Measurements from ENCODE around the gene RPGR.

DNA sequence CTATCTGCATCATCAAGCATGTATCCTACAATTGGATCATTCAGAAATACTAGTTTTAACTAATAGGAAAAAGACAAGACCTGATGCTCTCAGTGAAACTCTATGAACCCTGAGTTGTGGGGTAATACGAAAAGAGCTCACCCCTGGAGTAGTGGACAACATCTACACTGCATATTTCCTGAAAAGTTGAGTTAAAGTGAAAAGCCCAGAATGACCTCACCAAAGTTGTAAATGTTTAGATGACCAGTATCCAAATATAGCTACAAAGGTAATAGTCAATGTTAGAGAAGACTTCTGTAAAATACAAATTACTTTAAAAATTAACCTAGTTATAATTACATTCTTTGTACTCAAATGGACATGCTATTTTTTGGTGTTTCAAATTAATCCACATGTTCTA lies 53.9 kb downstream of the RPGR start:
- TF ChIP-seq, protein P1, sequence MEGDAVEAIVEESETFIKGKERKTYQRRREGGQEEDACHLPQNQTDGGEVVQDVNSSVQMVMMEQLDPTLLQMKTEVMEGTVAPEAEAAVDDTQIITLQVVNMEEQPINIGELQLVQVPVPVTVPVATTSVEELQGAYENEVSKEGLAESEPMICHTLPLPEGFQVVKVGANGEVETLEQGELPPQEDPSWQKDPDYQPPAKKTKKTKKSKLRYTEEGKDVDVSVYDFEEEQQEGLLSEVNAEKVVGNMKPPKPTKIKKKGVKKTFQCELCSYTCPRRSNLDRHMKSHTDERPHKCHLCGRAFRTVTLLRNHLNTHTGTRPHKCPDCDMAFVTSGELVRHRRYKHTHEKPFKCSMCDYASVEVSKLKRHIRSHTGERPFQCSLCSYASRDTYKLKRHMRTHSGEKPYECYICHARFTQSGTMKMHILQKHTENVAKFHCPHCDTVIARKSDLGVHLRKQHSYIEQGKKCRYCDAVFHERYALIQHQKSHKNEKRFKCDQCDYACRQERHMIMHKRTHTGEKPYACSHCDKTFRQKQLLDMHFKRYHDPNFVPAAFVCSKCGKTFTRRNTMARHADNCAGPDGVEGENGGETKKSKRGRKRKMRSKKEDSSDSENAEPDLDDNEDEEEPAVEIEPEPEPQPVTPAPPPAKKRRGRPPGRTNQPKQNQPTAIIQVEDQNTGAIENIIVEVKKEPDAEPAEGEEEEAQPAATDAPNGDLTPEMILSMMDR (IDR thresholded peaks at IDR 0.05), result no peak
- TF ChIP-seq POLR2A (IDR thresholded peaks at IDR 0.05), result no peak
